HT1080 (cell line): ENCODE measurements around the gene ASXL2. TPM values are rescaled to one million over a fixed set of nuclear protein-coding genes. Genes with fewer than 3 reads are reported as not detected.
"Not testable (repeated sequence)": the region's sequence is repeated elsewhere in the genome, so short reads cannot be mapped to it uniquely, and the experiment has no call there.

Experiments
- DNase-seq: peaks from one replicate; pipeline ENCODE4 v3.0.0-alpha.2; 2015; ENCODE audit warnings: low read depth
- polyA plus RNA-seq, 2 experiments: library from polyadenylated mRNA; depleted of rRNA; stranded (reverse); fragments of >200 nt; gene quantifications; 2 replicates each; pipeline ENCODE4 v1.2.3, GENCODE V29; 2015
- total RNA-seq: library from RNA; depleted of rRNA; stranded (reverse); fragments of >200 nt; shearing (Covaris generic); gene quantifications from 2 replicates; pipeline ENCODE4 v1.2.3, GENCODE V29; 2014; rRNA removed

ASXL2 gene
- total RNA-seq = 13.2 and 13.9 TPM in 2 replicates
- polyA plus RNA-seq (2015; cell fraction: cytosol; rRNA removed) = 7.9 and 12.4 TPM in 2 replicates
- 23.1 and 23.8 TPM in 2 replicates for polyA plus RNA-seq (2015; cell fraction: nucleus; rRNA removed)

GRCh38 chr2:25878361-25879132 lies at the start of gene ASXL2:
TSS of gene ASXL2 (minus strand) at chr2:25878487. CDS start at chr2:25878222, 265 bp downstream.
- peak; percentile 98 for DNase-seq

DNA sequence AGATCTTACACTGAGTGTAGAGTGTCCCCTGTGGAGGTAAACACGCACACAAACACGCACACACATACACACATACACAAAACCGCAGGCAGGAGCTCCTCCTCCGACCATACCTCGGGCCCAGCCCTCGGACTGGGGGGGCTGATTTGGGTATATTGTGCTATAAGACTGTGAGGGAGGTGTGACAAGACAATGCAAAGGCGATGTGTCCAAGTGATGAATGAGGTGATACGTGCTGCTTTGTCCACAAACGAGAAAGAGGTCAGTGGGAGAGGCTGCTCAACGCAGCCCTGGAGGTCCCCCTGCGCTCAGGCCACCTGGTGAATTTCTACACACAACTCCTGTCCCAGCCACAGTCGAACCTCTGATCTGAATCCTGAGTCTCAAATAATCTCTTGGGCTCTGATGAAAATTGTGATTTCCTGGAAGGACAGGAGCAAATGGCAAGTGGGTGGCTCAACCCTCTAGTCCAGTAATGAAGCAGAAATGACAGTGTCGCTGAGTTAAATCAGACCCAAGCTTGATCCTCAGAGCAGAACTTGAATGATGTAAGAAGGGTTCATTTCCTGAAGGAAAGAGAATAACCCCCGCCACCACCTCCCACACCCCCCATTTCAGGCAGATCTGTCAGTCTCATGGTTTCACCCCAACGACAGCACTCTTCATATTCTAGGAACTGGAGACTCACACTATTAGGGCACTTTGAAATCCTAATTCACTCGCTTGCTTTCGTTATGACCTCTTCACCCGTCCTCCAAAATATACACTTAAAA lies 48.9 kb upstream of the ASXL2 start:
- no peak for DNase-seq

DNA sequence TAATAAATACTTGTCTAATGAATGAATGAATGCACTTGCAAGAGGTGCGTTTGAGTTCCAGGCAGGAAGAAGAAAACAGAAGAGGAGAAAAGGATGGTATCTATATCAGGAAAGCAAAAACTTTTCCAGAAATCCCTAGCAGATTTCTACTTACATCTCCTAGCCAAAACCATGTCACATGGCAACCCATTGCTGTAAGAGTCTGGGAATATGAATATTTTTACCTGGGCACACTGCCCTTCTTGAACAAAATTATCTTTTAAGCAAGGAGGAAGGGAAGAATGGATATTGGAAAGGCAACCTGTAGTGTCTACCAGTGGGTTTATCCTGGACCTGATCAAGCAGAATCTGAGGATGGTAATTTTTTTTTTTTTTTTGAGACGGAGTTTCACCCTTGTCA lies 44.2 kb upstream of the ASXL2 start:
- no peak for DNase-seq

DNA sequence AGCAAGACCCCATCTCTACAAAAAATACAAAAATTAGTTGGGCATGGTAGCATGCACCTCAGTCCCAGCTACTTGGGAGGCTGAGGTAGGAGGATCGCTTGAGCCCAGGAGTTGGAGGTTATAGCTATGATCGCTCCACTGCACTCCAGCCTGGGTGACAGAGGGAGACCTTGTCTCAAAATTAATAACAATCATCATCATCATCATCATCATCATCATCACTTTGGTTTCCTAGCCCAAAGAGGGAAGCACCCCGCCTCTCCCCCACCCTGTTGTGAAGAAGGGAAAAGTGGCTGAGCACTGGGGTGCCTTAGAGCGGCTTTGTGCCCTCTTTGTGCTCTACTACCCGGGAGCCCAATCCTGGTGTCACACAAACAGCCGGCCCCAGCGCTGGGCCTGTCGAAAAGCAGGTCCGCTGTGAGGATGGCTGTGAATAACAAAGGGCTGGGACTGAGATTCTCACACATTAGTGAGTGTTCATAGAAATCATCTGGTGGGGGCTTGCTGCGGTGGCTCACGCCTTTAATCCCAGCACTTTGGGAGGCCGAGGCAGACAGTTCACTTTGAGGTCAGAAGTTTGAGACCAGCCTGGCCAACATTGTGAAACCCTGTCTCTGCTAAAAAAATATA lies 42.6 kb upstream of the ASXL2 start:
- no peak for DNase-seq

- no peak for DNase-seq
Observed at GRCh38 chr2:25920336-25920735, 42.0 kb upstream of the ASXL2 start.

DNA sequence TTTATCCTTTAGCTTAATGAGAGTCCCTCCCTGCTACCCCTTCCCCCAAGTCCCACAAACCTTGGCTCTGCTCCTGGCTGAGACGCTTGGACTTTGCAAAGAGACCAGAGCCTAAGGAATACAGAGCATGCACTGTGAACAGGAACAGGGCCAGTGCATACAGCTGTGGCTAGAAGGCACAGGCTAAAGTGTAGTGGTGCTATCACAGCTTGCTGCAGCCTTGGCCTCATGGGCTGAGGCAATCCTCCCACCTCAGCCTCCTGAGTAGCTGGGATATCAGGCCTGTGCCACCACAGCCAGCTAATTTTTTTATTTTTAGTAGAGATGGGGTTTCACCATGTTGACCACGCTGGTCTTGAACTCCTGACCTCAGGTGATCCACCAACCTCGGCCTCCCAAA lies 39.5 kb upstream of the ASXL2 start:
- no peak for DNase-seq

- DNase-seq = not testable (repeated sequence)
Observed at GRCh38 chr2:25917411-25917810, 39.1 kb upstream of the ASXL2 start.

DNA sequence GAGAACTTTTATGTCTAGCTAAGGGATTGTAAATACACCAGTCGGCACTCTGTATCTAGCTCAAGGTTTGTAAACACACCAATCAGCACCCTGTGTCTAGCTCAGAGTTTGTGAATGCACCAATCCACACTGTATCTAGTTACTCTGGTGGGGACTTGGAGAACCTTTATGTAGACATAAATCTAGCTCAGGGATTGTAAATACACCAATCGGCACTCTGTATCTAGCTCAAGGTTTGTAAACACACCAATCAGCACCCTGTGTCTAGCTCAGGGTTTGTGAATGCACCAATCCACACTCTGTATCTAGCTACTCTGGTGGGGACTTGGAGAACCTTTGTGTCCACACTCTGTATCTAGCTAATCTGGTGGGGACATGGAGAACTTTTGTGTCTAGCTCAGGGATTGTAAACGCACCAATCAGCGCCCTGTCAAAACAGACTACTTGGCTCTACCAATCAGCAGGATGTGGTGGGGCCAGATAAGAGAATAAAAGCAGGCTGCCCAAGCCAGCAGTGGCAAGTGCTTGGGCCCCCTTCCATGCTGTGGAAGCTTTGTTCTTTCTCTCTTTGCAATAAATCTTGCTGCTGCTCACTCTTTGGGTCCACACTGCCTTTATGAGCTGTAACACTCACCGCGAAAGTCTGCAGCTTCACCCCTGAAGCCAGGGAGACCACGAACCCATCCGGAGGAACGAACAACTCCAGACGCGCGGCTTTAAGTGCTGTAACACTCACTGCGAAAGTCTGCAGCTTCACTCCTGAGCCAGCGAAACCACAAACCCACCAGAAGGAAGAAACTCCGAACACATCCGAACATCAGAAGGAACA lies 37.9 kb upstream of the ASXL2 start:
- not testable (repeated sequence) for DNase-seq

- not testable (repeated sequence) for DNase-seq
Observed at GRCh38 chr2:25915411-25915810, 37.1 kb upstream of the ASXL2 start.

- DNase-seq = not testable (repeated sequence)
Observed at GRCh38 chr2:25913696-25913973, 35.3 kb upstream of the ASXL2 start.

GRCh38 chr2:25912851-25913695 lies 34.8 kb upstream of the ASXL2 start:
- no peak for DNase-seq

DNA sequence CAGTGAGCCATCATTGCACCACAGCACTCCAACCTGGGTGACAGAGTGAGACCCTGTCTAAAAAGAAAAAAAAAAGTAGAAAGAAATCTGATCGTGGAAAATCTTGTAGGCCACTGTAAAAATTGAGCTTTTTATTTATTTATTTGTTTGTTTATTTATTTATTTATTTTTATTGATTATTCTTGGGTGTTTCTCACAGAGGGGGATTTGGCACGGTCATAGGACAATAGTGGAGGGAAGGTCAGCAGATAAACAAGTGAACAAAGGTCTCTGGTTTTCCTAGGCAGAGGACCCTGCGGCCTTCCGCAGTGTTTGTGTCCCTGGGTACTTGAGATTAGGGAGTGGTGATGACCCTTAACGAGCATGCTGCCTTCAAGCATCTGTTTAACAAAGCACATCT lies 31.3 kb upstream of the ASXL2 start:
- not testable (repeated sequence) for DNase-seq

- no peak for DNase-seq
Observed at GRCh38 chr2:25905126-25905525, 26.8 kb upstream of the ASXL2 start.

GRCh38 chr2:25903216-25903776 lies 25.0 kb upstream of the ASXL2 start:
- peak; percentile 59 for DNase-seq

DNA sequence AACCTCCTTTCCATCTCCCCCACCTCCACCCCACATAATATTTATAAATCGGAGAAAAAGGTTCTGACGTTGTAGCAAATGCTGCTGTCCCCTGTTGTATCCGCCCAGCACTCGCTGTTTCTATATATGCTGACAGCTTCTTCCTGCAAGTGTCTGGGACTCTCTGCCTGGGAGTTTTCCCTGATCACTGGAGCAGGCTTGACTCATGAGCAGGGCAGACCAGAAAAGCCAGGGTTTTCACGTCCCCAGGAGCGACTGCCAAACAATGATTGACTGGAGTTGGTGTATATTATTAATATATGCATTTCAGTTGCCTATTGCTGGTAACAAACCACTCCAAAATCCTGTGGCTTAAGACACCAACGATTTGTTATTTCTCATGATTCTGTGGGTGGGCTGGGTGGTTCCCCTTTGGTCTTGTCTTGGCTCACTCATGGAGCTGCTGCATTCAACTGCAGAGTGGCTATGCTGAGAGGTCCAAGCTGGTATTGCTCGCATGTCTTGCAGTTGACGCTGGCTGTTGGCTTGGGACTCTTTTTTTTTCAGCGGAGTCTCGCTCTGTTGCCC lies 21.2 kb upstream of the ASXL2 start:
- DNase-seq = no peak

- no peak for DNase-seq
Observed at GRCh38 chr2:25897506-25897905, 19.2 kb upstream of the ASXL2 start.

DNA sequence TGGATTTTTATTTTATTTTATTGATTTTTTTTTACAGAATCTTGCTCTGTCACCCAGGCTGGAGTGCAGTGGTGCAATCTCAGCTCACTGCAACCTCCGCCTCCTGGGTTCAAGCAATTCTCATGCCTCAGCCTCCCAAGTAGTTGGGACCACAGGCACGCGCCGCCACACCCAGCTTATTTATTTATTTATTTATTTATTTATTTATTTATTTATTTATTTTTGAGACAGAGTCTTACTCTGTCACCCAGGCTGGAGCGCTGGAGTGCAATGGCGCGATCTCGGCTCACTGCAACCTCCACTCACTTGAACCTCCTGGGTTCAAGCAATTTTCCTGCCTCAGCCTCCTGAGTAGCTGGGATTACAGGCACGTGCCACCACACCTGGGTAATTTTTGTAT lies 18.0 kb upstream of the ASXL2 start:
- DNase-seq = not testable (repeated sequence)

DNA sequence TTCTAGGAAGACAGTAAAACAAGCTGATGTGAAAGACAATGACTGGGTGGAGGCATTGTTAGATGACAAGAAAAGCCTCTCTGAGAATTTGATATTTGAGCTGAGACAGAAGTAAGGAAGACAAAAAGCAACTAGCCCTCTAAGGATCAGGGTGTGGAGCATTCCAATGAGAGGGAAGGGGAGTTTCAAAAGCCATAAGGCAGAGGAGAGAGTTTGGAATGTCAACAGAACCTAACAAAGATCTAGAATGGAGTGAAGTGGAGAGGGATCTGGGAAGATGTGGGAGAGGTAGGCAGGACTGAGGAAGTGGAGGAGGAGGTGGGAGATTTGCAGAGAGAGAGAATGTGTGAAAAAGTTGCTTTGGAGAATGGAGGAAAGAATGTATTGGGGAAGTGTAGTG lies 17.3 kb upstream of the ASXL2 start:
- no peak for DNase-seq

DNA sequence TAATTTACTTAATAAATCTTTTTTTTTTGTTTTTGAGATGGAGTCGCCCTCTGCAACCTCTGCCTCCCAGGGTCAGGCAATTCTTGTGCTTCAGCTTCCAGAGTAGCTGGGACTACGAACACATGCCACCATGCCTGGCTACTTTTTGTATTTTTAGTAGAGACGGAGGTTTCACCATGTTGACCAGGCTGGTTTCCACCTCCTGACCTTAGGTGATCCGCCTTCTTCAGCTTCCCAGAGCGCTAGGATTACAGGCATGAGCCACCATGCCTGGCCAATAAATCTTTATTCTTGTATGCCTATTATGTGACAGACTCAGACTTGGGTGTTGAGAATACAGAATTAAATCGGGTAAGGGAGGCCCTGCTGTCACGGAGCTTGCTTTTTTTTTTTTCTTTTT lies 16.7 kb upstream of the ASXL2 start:
- DNase-seq = no peak
